Measurements from ENCODE around the gene PPP3CB.

GRCh38 chr10:73478636-73479035 is 17.2 kb downstream of the PPP3CB start:
- TF ChIP-seq CTCF (tag by site-specific recombination; IDR thresholded peaks at IDR 0.05) (no peak), HOXA7 (CRISPR knock-in tag; IDR thresholded peaks at IDR 0.05; ENCODE audit: borderline replicate concordance) (no peak), ZNF18 (tag by site-specific recombination; IDR thresholded peaks at IDR 0.05) (no peak)

Measured in HEK293 (cell line).